ENCODE measurements around the gene LRBA.

The LRBA gene

DNA sequence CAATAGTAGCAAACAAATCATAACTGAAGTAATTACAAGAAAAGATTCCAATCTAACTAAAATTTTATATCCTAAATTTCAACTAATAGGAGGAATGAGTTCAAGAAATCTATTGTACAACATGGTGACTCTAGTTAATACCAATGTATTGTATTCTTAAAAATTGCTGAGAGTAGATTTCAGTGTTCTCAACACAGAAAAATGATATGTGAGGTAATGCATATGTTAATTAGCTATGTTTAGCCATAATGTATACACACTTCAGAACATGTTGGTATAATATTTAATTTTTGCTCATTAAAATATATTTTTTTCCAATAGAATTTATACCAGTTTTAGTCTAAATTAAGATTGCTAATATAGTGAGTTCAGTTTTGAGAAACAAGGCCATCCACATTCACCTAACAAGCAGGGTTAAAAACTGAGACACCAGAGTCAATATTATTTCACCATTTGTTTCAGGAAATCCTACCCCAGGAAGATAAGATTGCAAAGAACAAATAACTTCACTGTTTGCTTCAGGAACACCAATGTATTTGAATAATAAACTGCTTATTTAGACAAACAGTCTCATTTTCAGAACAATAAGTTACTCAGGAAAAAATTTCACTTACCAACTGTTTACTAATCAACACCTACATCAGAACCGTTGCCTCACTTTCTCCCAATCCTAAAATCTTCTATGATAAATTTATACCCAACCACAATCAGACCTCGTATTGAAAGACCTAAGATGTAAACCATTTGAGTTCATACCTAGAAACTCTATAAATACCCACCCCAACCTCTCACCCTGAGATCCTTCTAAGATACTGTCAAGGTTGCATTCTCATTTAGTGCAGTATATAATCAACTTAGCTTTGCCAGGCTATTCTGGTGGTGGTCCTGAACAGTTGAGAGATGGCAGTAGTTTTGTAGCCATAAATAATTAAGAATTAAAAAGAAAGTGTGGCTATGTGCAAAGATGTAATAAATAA is 300.3 kb downstream of the LRBA start:
- TF ChIP-seq, protein P1, sequence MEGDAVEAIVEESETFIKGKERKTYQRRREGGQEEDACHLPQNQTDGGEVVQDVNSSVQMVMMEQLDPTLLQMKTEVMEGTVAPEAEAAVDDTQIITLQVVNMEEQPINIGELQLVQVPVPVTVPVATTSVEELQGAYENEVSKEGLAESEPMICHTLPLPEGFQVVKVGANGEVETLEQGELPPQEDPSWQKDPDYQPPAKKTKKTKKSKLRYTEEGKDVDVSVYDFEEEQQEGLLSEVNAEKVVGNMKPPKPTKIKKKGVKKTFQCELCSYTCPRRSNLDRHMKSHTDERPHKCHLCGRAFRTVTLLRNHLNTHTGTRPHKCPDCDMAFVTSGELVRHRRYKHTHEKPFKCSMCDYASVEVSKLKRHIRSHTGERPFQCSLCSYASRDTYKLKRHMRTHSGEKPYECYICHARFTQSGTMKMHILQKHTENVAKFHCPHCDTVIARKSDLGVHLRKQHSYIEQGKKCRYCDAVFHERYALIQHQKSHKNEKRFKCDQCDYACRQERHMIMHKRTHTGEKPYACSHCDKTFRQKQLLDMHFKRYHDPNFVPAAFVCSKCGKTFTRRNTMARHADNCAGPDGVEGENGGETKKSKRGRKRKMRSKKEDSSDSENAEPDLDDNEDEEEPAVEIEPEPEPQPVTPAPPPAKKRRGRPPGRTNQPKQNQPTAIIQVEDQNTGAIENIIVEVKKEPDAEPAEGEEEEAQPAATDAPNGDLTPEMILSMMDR (IDR thresholded peaks at IDR 0.05; ENCODE audit: low read length, missing control alignments): no peak
- H3K4me3 ChIP-seq (replicated peaks; ENCODE audit: low read depth, low read length): no peak overlapping the region
- DNase-seq (ENCODE audit: low read depth): peak; percentile 10

DNA sequence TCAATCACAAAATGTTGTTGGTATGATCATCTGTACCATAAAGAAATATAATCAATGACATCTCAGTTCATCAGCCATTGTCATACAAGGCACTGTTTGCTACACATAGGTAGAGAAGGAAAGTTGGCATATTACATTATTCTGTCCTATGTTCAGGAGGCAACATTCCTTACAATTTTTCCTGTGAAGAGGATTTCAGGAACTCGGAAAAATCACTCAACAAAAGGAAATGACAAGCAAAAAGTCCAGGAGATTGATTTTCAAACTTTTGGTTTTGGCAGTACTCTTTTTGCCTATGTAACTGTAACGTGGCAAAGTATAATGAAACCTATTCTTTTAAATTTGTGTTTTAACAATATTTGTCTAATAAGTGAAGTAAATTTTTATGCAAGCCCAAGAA is 301.8 kb downstream of the LRBA start:
- DNase-seq (ENCODE audit: low read depth): no peak
- TF ChIP-seq, protein P1 (IDR thresholded peaks at IDR 0.05; ENCODE audit: low read length, missing control alignments): no peak
- H3K4me3 ChIP-seq (replicated peaks; ENCODE audit: low read depth, low read length): no peak overlapping the region

DNA sequence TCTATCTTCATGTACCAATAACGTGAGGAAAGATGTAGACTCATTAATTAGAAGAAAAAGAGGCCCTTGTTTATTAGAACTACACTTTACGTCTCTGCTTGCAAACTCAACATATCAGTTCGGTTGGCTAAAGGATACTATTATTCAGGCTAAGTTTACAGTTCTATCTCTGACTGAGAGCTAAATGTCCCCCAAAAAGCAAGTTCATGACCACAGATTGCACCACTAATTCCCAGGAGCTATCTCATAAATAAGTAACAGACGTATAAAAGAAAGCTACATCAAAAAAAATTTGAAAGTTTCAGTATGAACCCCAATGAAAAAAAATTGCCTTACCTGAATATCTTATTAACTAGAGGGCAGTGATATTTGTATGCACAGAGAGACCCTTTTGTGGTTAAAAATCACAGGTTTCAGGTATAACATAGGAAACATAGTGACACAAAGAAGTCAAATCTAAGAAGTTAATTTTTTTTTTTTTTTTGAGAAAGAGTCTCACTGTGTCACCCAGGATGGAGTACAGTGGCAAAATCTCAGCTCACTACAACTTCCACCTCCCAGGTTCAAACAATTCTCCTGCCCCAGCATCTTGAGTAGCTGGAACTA is 304.2 kb downstream of the LRBA start:
- TF ChIP-seq, protein P1 (IDR thresholded peaks at IDR 0.05; ENCODE audit: low read length, missing control alignments): no peak
- no peak for DNase-seq (ENCODE audit: low read depth)
- H3K4me3 ChIP-seq (replicated peaks; ENCODE audit: low read depth, low read length): no peak overlapping the region

DNA sequence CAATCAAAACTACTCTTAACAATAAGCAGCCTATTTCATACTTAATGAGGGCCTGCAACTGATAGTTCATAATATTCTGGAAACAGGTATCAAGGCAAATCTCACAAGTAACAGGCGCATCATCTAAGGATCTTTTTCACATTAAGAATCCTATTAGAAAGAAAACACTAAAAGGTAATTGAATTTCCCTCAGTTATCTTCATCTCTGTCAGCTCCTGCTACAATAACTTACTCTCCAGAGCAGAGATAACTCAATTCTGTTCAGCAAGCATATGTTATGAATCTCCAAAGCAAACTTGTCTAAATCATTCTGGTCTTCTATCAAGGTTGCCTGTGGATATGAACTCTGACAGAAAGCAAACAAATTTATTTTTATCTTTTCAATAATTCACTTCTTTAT is 307.1 kb downstream of the LRBA start:
- TF ChIP-seq, protein P1 (IDR thresholded peaks at IDR 0.05; ENCODE audit: low read length, missing control alignments): no peak
- DNase-seq (ENCODE audit: low read depth): no peak
- no peak overlapping the region for H3K4me3 ChIP-seq (replicated peaks; ENCODE audit: low read depth, low read length)

DNA sequence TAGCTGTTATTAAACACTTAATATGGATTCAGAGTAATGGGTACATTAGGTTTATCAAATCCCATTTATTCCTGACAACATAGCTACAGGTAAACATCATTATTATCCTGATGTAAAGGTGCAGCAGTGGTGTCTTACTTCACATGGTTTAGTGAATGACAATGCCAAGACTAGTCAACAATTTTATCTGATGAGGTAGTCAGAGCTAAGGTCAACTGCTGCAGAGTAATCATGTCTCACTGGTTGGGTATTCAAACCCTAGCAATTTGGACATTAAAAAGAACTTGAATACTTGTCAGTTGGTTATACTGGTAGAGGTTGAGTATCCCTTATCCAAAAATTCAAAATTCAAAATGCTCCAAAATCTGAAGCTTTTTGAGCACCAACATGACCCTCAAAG is 315.5 kb downstream of the LRBA start:
- DNase-seq (ENCODE audit: low read depth): no peak
- TF ChIP-seq, protein P1 (IDR thresholded peaks at IDR 0.05; ENCODE audit: low read length, missing control alignments): no peak

DNA sequence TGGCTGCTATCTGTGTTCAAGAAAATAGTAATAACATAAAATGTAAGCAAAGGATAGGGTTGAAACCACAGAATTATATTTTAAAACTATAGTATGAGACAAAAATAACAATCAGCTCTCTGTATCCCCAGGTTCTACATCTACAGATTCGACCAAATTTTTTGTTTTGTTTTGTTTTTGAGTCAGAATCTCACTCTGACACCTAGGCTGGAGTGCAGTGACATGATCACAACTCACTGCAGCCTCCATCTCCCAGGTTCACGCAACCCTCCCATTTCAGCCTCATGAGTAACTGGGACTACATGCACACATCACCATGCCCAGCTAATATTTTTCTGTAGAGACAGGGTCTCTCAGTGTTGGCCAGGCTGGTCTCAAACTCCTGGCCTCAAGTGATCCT is 319.9 kb downstream of the LRBA start:
- H3K4me3 ChIP-seq (replicated peaks; ENCODE audit: low read depth, low read length): no peak overlapping the region
- DNase-seq (ENCODE audit: low read depth): no peak
- TF ChIP-seq, protein P1 (IDR thresholded peaks at IDR 0.05; ENCODE audit: low read length, missing control alignments): no peak

More for the DNA sequence above, 315.5 kb downstream of the LRBA start:
- no peak overlapping the region for H3K4me3 ChIP-seq (replicated peaks; ENCODE audit: low read depth, low read length)

All from fibroblast of pulmonary artery (primary cell).